IPS-20b (cell line): ENCODE data around the gene ARID3C.

ENCODE experiments used
- H3K27ac ChIP-seq: one replicate; pipeline ENCODE4 v1.5.1; 2013; ENCODE audit warnings: low read length
- H3K27me3 ChIP-seq: 2 replicates; pipeline ENCODE4 v1.6.1; 2013; ENCODE audit warnings: mild to moderate bottlenecking, low read length, inconsistent platforms; ENCODE audit not compliant: insufficient read depth
- H3K36me3 ChIP-seq: 2 replicates; pipeline ENCODE4 v1.6.1; 2013; ENCODE audit warnings: low read depth, mild to moderate bottlenecking, inconsistent platforms, low read length, moderate library complexity; ENCODE audit not compliant: insufficient read depth
- H3K4me1 ChIP-seq: 2 replicates; pipeline ENCODE4 v1.6.1; 2013; ENCODE audit warnings: mild to moderate bottlenecking, control low read depth, inconsistent platforms, low read length, moderate library complexity; ENCODE audit not compliant: insufficient read depth
- H3K4me3 ChIP-seq: 2 replicates; pipeline ENCODE4 v1.5.1; 2013; ENCODE audit warnings: mild to moderate bottlenecking, low read length, inconsistent platforms
- H3K9ac ChIP-seq: 2 replicates; pipeline ENCODE4 v1.6.1; 2013; ENCODE audit warnings: low read depth, mild to moderate bottlenecking, inconsistent platforms, low read length, moderate library complexity
- H3K9me3 ChIP-seq: 2 replicates; pipeline ENCODE4 v1.6.1; 2013; ENCODE audit warnings: mild to moderate bottlenecking, low read depth, low read length, inconsistent platforms; ENCODE audit not compliant: insufficient read depth

Gene ARID3C

GRCh38 chr9:34620061-34620994 is 8.5 kb downstream of the ARID3C start, which contains the start of gene DCTN3:
Gene DCTN3 (minus strand): TSS chr9:34620495. CDS start chr9:34620464, 31 bp downstream.
- H3K4me3 ChIP-seq = peak within 1 kb of the TSS; percentile 75
- H3K27me3 ChIP-seq = peaks cover 37% of the 10 kb centered on the region
- H3K4me1 ChIP-seq = peaks cover 5% of the 10 kb centered on the region; the same call in 1 of the 2 replicates
- 0 out of 2 replicates have a peak, but pooled peaks cover 3% of the 10 kb centered on the region for H3K36me3 ChIP-seq
- H3K9ac ChIP-seq = peak within 1 kb of the TSS; percentile 39; the same call in 1 of the 2 replicates
- no peaks in the 10 kb centered on the region for H3K9me3 ChIP-seq
- no peak within 1 kb of the TSS for H3K27ac ChIP-seq

- Histone ChIP-seq H3K27ac (no peak overlapping the region), H3K36me3 (0 out of 2 replicates have a peak, but pooled peaks cover 3% of the 10 kb centered on the region), H3K9me3 (no peaks in the 10 kb centered on the region), H3K27me3 (peaks cover 4% of the 10 kb centered on the region; the same call in 1 of the 2 replicates), H3K4me1 (peaks cover 9% of the 10 kb centered on the region; the same call in 1 of the 2 replicates), H3K9ac (no peak overlapping the region), H3K4me3 (no peak overlapping the region)
Measured at GRCh38 chr9:34615132-34615531, 13.7 kb downstream of the ARID3C start.

GRCh38 chr9:34612788-34613390 is 16.0 kb downstream of the ARID3C start:
- Histone ChIP-seq H3K9me3 (no peaks in the 10 kb centered on the region), H3K4me3 (peak overlapping the region; percentile 97), H3K9ac (peak overlapping the region; percentile 99; the same call in 1 of the 2 replicates), H3K4me1 (peaks cover 6% of the 10 kb centered on the region; the same call in 1 of the 2 replicates), H3K36me3 (0 out of 2 replicates have a peak, but pooled peaks cover 3% of the 10 kb centered on the region), H3K27ac (no peak overlapping the region), H3K27me3 (peaks cover 4% of the 10 kb centered on the region; the same call in 1 of the 2 replicates)

- peak within 1 kb of the TSS; percentile 99 for H3K9ac ChIP-seq
- H3K9me3 ChIP-seq = no peaks in the 10 kb centered on the region
- H3K27ac ChIP-seq = peak within 1 kb of the TSS; percentile 67
- H3K4me1 ChIP-seq = peaks cover 6% of the 10 kb centered on the region; the same call in 1 of the 2 replicates
- no peaks in the 10 kb centered on the region for H3K36me3 ChIP-seq
- H3K27me3 ChIP-seq = peaks cover 4% of the 10 kb centered on the region; the same call in 1 of the 2 replicates
- H3K4me3 ChIP-seq = peak within 1 kb of the TSS; percentile 97
Measured at GRCh38 chr9:34611811-34612787, 16.8 kb downstream of the ARID3C start, which contains the start of gene RPP25L. Gene RPP25L (minus strand): TSS chr9:34612097. CDS start chr9:34611296, 801 bp downstream.

- Histone ChIP-seq H3K9ac (peak overlapping the region; percentile 99), H3K27ac (peak overlapping the region; percentile 67), H3K36me3 (no peaks in the 10 kb centered on the region), H3K4me3 (peak overlapping the region; percentile 97), H3K9me3 (no peaks in the 10 kb centered on the region), H3K27me3 (peaks cover 4% of the 10 kb centered on the region), H3K4me1 (peaks cover 6% of the 10 kb centered on the region; the same call in 1 of the 2 replicates)
Measured at GRCh38 chr9:34611251-34611810, 17.5 kb downstream of the ARID3C start.

- H3K4me1 ChIP-seq = peaks cover 6% of the 10 kb centered on the region; the same call in 1 of the 2 replicates
- no peak overlapping the region for H3K27ac ChIP-seq
- peak overlapping the region; percentile 97 for H3K4me3 ChIP-seq
- peak overlapping the region; percentile 99; the same call in 1 of the 2 replicates for H3K9ac ChIP-seq
- no peaks in the 10 kb centered on the region for H3K36me3 ChIP-seq
- H3K9me3 ChIP-seq = no peaks in the 10 kb centered on the region
- H3K27me3 ChIP-seq = peaks cover 10% of the 10 kb centered on the region
Measured at GRCh38 chr9:34610434-34611206, 18.2 kb downstream of the ARID3C start.

GRCh38 chr9:34607331-34607730 is 21.5 kb downstream of the ARID3C start:
- Histone ChIP-seq H3K36me3 (no peaks in the 10 kb centered on the region), H3K9ac (no peak overlapping the region), H3K4me3 (no peak overlapping the region), H3K27ac (no peak overlapping the region), H3K9me3 (no peaks in the 10 kb centered on the region), H3K4me1 (peaks cover 6% of the 10 kb centered on the region; the same call in 1 of the 2 replicates), H3K27me3 (peaks cover 17% of the 10 kb centered on the region)

GRCh38 chr9:34606905-34607304 is 22.0 kb downstream of the ARID3C start:
- Histone ChIP-seq H3K9me3 (no peaks in the 10 kb centered on the region), H3K9ac (no peak overlapping the region), H3K36me3 (no peaks in the 10 kb centered on the region), H3K27ac (no peak overlapping the region), H3K4me3 (no peak overlapping the region), H3K27me3 (peaks cover 17% of the 10 kb centered on the region), H3K4me1 (peaks cover 6% of the 10 kb centered on the region; the same call in 1 of the 2 replicates)

GRCh38 chr9:34606190-34606589 is 22.7 kb downstream of the ARID3C start:
- Histone ChIP-seq H3K4me3 (no peak overlapping the region), H3K4me1 (peaks cover 3% of the 10 kb centered on the region; the same call in 1 of the 2 replicates), H3K27ac (no peak overlapping the region), H3K9me3 (no peaks in the 10 kb centered on the region), H3K27me3 (peaks cover 17% of the 10 kb centered on the region), H3K9ac (no peak overlapping the region), H3K36me3 (no peaks in the 10 kb centered on the region)
